ENCODE measurements around the gene MORC2.

Gene MORC2

DNA sequence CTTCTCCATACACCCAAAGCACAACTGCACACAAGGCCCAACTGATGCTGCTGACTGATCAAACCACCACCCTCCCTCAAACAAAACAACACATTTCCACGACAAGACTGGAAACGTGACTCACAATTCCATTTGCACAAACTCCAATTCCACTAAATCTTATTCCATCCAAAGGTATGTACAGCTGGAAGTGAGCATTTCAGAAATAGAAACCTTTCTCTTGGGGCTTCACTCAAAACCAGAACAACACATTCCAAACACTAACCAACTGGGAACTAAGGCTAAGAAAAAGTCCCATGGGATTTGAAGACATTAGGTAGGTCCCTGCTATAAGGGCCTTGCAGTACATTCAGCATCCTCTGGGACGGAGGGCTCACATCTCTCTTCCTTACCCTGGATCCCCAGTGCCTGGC is 19.6 kb downstream of the MORC2 start:
- DNase-seq, result peak; percentile 1

DNA sequence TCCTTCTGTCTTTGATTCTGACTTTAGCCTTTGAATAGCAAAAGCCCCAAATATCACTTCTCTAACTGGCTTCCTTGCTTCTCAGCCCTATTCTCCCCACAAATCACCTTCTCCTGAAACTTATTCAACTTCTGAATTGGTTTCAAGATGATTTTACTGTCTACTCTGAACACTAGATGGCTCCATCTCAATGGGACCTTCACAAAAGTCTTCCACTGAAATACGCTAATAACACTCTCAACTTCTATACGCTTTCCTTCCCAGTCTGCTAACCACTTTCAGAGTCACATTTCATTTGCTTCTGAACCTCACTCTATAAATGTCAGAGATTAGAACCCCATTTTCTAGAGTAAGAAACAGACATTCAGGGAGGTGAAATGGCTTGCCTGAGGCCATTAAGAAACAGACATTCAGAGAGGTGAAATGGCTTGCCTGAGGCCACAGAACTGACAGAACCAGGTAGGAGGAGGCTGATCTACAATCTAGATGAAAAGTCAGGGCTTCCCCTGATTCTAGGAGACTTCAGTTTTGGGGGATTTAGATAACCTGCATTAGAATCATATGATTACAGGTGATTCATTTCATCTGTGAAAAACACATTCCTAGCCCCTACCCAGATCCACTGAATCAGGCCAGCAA is 20.6 kb downstream of the MORC2 start:
- peak; percentile 5 for DNase-seq

DNA sequence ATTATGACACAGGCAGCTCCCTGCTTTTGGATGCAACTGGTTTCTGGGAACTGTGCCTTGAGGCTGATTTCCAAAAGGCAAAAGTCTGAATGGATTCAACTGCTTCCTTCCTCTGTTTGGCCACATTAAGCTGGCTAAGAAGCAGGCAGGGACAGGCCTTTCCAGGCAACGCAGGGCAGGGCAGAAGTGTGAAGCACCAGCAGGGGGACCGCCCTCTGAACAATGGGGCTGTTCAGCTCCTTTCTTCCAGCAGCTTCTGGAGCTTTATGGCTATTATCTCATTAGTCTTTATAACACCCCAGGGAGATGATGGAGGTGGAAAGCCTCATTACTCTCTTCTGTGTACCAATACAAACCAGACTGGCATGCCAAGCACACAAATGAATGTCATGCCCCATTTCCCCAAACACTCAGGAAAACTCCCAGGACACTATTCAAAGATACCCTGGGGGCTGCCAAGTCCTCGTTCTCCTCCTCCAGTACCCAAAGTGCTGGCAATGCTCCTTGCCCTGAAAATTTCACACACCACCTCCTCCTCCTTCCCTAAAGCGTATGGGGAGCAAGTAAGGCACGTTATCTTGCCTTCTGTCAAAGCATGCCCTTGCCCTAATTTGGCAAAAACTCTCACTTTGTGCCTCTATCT is 21.3 kb downstream of the MORC2 start:
- no peak for DNase-seq

DNA sequence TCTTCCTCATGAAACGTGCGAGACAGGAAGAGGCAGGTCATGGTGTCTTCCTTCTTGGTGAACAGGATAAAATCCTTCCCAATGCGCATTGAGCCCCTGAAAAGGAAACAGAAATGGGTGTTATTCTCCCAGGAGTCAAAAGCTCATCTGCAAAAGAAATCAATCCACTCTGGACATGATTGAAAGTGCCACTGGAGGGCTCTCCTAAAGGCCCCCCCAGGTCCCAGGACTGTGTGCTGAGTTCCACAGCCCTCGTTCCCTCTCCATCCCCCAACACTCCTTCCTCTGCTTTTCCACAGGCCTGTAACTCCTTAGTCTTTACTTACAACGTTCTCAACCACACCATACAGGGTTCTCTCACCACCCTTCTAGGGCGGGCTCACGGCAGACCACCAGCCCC is 22.2 kb downstream of the MORC2 start:
- DNase-seq, result no peak

DNA sequence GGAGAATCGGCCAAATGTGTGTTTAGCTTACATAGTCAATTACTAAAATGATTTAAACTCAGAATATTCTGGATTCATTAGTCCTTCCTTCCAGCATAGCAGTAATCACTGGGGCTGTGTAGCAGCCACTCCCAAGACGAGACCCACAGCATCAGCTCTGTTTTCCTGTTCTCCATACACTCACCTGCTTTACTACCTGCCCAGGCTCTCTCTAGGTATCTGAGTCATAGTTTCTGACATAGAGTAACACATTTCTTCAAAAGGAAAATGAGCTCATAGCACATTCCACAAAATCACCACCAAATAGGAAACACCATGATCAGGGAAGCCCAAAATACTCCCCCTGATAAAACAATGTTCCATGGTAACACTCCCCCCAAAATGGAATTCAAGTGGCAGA is 22.9 kb downstream of the MORC2 start:
- no peak for DNase-seq

DNA sequence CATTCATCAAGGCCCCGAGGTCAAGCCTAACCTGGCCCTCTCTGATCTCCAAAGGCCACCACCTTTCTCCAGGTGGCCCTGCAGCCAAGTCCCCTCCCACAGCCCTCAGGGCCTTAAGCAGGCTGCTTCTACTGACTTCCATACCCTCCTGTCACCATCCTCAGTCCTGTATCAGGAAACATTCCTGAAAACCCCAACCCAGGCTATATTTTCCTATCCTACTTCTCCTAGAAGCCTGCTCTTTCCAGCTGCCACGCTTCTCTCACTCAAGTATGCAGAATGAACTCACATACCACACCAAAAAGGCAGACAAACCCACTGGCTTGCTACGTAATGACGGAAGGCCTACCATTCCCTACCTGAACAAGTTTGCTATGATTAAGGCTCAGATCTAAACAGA is 23.6 kb downstream of the MORC2 start:
- DNase-seq, result no peak

DNA sequence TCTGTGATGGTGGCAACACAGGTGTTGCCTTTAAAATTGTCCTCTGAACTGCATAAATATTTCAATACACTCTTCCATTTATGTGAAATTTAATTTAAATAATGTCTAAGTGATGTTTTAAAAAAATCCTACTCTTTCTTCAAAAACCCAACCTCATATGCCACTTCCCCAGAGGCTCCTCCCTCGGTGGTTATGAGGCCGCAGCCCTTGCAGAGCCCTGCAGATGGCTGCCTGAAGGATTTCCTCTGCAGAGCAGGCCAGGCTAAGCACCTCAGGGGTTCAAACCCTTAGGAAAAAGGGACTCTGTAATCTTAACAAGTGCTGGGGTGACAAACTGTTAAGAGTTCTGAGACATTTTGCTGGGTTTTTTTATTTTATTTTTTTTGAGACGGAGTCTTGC is 25.2 kb downstream of the MORC2 start:
- no peak for DNase-seq

DNA sequence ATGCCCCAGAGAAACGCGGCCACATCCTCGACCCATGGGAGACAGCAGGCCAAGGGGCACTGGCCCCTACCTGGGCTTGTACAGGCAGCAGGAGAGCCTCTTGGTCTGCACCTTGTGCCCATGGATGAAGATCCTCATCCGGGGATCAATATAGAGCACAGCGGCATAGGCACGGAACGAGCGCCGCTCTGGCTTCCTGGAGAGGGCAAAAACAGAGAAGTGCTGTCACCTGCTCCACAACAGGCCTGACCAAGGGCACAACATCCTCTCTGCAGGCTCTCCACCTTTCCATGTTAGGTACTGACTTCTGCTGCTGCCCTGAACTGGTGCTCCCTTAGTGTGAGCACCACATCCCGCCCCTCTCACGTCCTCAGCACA is 27.2 kb downstream of the MORC2 start:
- no peak for DNase-seq

DNA sequence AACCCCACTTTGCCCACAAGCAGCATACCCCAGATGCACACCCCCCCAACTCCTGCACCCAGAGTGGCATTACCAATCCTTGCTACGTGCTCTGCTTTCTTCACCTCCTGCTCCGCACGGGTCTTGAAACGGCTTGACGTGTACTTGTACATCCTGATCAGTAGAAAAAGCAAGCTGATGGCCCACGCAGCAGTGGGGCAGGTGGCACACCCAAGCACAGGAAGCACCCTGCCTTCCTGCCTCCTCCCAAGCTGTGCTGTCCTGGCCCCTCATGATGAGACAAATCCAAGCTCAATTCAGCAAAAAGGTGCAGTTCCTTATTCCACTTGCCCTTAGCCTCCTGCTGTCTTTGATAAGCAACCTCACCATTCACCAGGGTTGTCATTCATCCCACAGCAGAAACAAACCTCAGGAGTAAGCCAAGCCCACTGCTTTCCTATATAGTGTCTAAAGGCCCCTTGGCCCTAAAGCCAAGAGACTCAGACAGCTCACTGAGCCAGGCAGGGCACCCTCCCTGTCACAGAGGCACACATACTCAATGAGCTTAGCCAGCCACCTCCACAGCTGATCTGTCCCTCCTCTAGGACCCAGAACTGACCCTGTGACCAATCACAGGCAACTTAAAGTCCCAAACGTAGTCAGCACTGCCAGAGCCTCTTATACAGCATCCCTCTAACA is 27.8 kb downstream of the MORC2 start:
- DNase-seq, result no peak

DNA sequence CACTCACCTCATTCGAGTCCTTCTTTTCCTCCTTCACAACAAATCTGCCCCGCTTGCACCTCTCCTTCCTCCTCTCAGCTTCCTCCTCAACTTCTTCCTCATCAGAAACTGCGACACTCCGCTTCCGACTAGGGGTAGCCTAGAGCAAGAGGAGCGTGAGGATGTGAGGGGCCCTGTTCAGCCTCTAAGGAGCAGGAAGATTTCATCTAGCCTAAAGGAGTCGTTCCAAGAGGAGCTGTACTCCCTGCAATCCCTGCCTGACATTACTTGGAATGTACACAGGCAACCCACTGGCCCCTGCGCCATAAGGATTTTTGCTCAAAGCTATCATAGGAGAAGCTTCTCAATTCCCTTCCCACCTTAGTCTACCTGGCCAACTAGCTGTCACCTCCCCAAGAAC is 34.5 kb downstream of the MORC2 start:
- no peak for DNase-seq

DNA sequence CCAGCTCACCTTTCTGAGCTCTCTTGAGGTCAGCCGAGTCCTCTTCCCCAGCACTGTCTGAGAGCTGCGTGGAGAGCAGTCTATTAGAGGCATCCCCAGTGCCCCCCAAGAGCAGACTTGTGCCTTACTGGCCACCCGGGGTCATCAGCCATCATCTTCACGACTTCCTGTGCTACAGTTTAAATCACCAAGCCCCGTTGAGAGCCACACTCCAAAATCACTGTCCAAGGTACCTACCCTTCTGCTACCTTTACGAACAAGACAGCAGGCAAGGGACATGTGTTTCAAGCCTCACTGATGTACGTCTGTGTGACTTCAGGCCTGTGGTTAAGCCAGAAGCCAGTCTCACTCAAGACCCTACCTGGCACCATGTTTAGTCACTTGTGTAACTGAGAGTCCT is 35.1 kb downstream of the MORC2 start:
- no peak for DNase-seq

DNA sequence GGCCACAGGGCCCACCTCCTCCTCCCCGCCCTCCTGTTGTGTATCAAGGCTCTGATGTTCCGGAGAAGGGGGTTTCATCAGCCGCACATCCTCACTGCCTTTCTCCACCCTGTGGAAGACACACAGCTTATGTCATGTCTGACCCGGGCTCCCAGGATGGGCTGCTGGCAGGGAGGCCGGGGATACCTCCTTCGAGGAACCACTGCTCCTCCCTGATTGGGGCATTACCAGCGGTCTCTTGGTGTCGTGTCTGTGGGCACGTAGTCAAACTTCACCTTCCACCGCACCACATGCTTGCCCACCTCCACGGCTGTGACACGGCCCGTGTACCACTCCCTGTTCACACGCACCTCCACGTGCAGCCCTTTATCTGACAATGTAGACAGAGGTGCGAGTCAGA is 35.9 kb downstream of the MORC2 start:
- no peak for DNase-seq

DNA sequence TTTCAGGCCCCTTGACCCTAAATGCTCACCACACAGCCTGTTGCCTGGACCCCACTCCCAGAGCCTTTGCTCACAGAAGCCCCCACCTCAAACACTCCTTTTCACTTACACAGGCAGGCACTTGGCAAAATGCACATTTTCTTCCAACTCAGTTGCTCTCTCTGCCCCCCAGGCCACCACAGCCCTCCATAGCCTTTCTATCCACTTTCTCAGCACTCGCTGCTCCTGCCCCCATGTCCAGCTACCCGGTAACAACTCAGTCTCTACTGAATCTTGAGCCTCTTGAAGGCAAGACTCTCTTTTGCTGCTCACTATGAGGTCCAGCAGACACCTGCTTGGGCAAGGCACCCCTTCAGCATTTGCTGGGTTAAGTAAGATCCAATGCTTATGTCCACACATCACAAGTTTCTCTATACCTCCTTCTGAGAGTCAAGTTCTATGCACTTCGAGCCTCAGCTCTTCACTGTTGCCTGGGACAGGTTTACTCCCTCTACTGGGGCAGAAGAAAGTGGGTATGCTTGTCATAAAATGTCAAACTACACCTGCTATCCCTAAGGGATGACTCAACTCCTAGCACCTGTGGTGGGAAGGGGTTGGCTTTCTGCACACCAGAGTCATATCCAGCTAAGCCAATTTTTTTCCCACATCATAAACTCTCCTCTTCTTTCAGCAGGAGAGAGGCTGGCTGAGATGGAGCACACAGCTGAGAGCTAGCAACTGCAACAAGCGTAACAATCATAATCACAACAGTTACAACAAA is 36.9 kb downstream of the MORC2 start:
- no peak for DNase-seq

DNA sequence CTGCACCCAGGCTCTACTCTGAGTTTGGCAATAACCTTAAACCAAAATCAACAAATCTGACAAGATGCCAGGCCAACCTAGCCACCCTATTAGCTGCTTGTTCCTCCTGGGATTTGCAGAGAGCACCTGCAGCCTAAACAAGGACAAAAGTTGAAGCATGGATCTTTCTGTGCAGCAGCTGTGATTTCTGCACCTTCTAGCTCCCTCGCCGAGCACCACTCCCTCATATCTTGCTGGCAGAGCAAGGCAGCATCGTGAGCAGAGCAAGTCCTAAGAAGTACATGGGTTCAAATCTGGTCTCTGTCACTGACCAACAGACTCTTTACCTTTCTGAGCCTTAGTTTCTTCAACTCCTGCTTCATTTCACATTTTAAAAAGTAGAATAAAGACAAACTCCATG is 38.3 kb downstream of the MORC2 start:
- no peak for DNase-seq

DNA sequence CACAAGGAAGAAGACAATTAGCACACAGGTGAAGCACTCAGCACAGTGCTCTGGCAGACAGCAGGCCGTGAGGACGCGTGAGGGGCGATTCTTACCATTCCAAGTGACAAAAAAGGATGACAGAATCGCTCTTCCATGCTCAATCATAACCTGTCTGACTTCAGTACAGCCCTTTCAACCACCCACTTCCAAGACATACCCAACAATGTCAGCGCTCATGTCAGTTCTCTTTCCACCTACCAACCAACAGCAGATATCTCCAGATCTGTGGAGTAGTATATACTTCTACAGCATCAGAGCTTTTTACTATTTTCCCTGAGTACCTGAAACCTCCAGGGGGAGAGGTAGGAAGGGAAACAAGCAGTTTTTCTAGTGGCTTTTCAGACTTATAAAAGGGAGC is 40.2 kb downstream of the MORC2 start:
- DNase-seq, result no peak

DNA sequence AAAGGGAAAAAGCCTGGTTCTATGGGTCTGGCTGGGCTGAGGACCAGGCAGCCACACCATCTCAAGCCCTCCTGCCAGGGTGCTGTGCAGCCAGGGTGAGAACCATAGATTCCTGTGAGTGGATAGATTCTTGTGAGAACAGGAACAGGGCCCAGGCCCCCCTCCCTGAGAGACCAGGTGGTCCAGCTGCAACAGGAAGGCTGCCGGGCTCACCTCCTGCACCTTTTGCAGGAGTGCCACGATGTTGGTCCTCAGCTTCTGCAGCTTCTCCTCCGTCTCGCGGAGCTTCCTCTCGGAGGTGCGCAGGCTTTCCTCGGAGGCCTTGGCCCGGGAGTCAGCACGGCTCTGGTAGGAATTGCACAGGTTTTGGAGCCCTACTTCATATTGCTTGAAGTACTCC is 40.8 kb downstream of the MORC2 start:
- DNase-seq, result no peak

DNA sequence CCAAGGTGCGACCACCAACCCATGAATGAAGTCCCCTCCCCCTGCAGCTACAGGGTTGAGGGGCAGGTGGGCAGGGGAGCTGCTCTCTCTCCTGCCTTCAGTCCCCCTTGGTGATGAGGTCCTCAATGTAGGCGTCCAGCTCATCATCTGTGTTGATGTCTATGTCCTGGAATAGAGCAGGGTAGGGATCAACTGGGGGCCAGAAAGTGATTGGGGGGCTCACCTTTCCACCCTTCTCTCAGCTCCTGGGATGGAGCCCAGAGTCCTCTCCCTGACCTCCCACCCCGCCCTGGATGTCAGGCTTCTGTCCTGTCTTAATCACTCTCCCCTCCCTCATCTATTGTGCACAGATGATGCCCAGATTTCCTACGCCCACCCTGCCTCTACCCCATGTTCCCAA is 41.9 kb downstream of the MORC2 start:
- no peak for DNase-seq

DNA sequence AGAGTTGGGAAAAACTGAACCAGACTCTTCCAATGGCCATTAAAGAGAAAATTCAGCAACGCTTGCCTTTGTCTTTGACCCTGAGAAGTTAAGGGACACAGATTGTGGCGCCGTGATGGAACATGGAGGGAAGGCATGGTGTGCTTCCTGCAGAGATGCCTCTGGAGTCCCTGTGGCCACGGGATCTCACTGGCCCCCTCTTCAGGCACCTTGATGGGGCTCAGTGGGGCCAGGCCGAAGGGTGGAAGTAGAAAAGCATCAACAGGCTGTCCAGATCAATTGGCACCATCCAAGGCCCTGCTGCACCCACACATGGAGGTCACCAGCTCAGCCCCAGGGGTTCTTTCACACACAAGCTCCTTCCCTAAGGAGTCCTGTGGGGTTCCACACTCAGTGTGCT is 42.9 kb downstream of the MORC2 start:
- DNase-seq, result no peak

DNA sequence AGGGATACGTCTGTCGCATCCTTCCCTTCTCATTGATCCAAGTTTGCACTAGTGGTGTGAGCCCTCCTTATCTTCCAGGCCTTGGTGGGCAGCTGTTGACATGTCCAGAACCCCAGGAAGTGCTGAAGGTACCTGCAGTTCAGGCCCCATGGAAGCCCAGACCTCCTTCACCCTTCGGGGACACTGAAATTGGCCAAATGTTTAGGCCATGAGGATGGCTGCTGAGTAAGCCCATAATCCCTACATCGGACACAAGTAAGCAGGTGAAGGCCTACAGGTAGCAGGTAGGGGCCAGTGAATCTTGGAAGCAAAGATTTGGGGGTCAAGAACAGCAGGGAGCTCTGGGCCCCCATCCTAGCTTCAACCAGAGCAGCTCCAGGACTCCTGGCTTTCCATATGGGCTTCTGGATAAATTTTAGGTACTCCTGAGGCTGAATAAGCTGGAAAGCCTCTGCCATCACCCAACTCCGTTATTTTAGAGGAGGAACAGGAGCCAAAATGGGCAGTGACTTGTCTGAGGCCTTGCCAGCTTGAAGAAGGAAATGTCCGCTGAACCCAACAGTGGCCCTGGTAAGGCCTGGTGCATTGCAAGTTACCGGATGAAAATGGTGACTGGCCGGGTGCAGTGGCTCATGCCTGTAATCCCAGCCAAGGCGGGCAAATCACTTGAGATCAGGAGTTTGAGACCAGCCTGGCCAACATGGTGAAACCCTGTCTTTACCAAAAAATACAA is 45.2 kb downstream of the MORC2 start:
- no peak for DNase-seq

DNA sequence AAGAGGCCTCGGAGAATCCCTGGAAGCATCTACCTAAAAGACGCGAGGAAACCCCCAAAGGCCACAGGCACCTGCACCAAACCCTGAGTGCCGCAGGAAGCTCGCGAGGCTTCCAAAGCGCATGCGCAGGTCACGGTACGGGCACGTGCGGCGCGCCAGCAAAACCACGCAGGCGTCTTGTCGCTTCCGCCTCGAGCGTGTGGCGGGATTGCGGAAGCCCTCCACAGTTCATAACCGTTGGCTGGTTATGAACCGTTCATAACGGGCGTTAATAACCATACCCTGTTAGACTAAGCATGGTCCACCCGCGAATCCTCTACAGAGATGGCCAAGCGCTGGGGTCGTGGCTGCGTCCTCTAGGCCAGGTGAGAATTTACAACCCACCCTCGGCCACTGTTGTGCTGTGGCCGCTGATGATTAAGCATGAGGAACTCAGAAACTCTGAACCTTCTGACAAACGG is 46.4 kb downstream of the MORC2 start:
- DNase-seq, result peak; percentile 86

DNA sequence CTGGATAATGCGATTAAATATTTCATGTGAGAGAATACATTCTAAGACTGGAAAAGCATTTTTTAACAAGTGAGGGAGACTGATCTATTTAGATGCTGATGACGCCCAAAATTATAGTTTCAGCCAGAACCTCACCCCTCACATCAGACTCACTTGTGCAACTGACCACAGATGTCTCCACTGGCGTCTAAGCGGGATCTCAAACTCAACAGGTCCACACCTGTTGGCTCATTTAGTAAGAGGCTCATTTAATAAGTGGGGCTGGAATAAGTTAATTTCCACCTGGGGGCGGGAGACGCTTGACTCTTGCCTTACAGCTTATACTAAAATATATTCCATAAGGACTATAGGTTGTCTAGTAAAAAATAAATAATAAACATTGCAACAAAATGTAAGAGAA is 47.5 kb downstream of the MORC2 start:
- peak; percentile 21 for DNase-seq

DNA sequence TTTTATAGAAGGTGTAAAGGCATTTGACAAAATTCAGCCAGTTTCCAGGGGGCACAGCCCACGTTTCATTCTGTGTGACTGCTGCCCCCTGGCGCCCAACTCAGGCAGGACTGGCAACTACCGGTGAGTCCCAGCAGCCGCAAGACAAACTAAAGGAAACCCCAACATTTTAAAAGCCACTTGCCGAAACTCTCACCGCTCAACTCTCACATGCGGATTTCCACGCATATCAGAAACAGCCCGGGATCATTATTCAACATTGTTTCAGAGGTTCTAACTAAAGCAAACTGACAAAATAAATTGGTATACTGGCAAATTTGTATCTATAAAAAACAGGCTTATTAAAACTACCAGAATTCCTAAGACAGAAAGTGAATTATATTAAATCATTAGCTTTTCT is 48.2 kb downstream of the MORC2 start:
- DNase-seq, result peak; percentile 53

DNA sequence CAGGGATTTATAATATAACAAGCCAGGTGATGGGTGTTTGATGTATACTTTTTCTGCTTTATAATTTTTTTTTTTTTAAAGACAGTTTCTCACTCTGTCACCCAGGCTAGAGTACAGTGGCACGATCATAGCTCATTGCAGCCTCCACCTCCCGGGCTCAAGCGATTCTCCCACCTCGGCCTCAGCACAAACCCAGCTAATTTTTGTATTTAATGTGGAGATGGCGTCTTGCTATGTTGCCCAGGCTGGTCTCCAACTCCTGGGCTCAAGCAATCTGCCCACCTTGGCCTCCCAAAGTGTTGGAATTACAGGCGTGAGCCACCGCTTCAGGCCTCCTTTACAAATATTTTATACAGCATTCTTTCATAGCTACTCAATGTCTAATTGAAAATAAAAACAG is 48.6 kb downstream of the MORC2 start:
- no peak for DNase-seq
